ENCODE data around the gene RRP15.

The RRP15 gene

GRCh38 chr1:218344814-218345672 is 60.0 kb downstream of the RRP15 start, which contains the start of gene TGFB2:
TSS of gene TGFB2 (plus strand) at chr1:218345336. CDS start at chr1:218346702, 1,366 bp downstream.
- DNase-seq = peak; percentile 73

GRCh38 chr1:218345673-218346390 is 60.7 kb downstream of the RRP15 start:
- DNase-seq = peak; percentile 77

GRCh38 chr1:218346391-218347204 is 61.5 kb downstream of the RRP15 start:
- peak; percentile 42 for DNase-seq

GRCh38 chr1:218347336-218347722 is 62.2 kb downstream of the RRP15 start:
- no peak for DNase-seq

GRCh38 chr1:218347723-218348627 is 62.9 kb downstream of the RRP15 start:
- peak; percentile 40 for DNase-seq

GRCh38 chr1:218348628-218349071 is 63.6 kb downstream of the RRP15 start:
- no peak for DNase-seq

- peak; percentile 40 for DNase-seq
These were observed 64.4 kb downstream of the RRP15 start for GRCh38 chr1:218349348-218350034.

- no peak for DNase-seq
These were observed 65.0 kb downstream of the RRP15 start for GRCh38 chr1:218350035-218350525.

GRCh38 chr1:218350801-218351266 is 65.7 kb downstream of the RRP15 start:
- peak; percentile 95 for DNase-seq

GRCh38 chr1:218351391-218352074 is 66.4 kb downstream of the RRP15 start:
- DNase-seq = peak; percentile 71

GRCh38 chr1:218352075-218352438 is 67.0 kb downstream of the RRP15 start:
- DNase-seq = no peak

- DNase-seq = no peak
These were observed 68.6 kb downstream of the RRP15 start for GRCh38 chr1:218353656-218354055.

- DNase-seq = no peak
These were observed 70.2 kb downstream of the RRP15 start for GRCh38 chr1:218355278-218355677.

GRCh38 chr1:218357211-218357892 is 72.3 kb downstream of the RRP15 start:
- DNase-seq = no peak

GRCh38 chr1:218357893-218358232 is 72.8 kb downstream of the RRP15 start:
- no peak for DNase-seq

GRCh38 chr1:218361298-218362065 is 76.4 kb downstream of the RRP15 start:
- peak; percentile 69 for DNase-seq

GRCh38 chr1:218362418-218363076 is 77.5 kb downstream of the RRP15 start:
- no peak for DNase-seq

GRCh38 chr1:218363141-218363540 is 78.0 kb downstream of the RRP15 start:
- DNase-seq = no peak
